Activated CD4-positive, alpha-beta memory T cell treated with anti-CD3 and anti-CD28 coated beads for 36 hours (primary cell): ENCODE results near the gene RHCE. TPM values are rescaled to one million over a fixed set of nuclear protein-coding genes. Genes with fewer than 3 reads are reported as not detected.
"Not testable (repeated sequence)": the region's sequence is repeated elsewhere in the genome, so short reads cannot be mapped to it uniquely, and the experiment has no call there.

Experiments used
- CTCF ChIA-PET: fragments of 350-600 bp; sonication (Branson Sonifier 250); formaldehyde crosslinking; loops from one replicate; lab custom pipeline; 2021; ENCODE audit warnings: antibody characterized with exemption, inconsistent platforms; lab: Charles Lee
- POLR2A ChIA-PET: fragments of 350-600 bp; sonication (Branson Sonifier 250); formaldehyde crosslinking; loops from one replicate; lab custom pipeline; 2021; ENCODE audit warnings: antibody characterized with exemption; lab: Charles Lee
- DNase-seq: peaks from one replicate; pipeline ENCODE4 v3.0.0-alpha.2; 2020
- H3K27ac Mint-ChIP-seq: one replicate; pipeline ENCODE4 v1.8.0; 2021; ENCODE audit warnings: mixed read lengths
- H3K27me3 Mint-ChIP-seq: one replicate; pipeline ENCODE4 v1.8.0; 2021; ENCODE audit warnings: mixed read lengths
- H3K36me3 Mint-ChIP-seq: one replicate; pipeline ENCODE4 v1.8.0; 2021; ENCODE audit warnings: mixed read lengths
- H3K4me1 Mint-ChIP-seq: one replicate; pipeline ENCODE4 v1.8.0; 2021; ENCODE audit warnings: low read depth, mixed read lengths
- H3K4me3 Mint-ChIP-seq: one replicate; pipeline ENCODE4 v1.8.0; 2021; ENCODE audit warnings: mild to moderate bottlenecking, mixed read lengths
- H3K9me3 Mint-ChIP-seq: one replicate; pipeline ENCODE4 v1.8.0; 2021; ENCODE audit warnings: mixed read lengths
- intact Hi-C: fragments of 100-400 bp; cut with micrococcal nuclease; formaldehyde crosslinking; loops from one replicate; pipeline ENCODE4 v1.15.1; 2023
- total RNA-seq, 2 experiments: library from RNA; stranded (reverse); gene quantifications; one replicate each; pipeline ENCODE4 v1.2.3, GENCODE V29; 2021

The RHCE gene
- total RNA-seq, 2 experiments from 2014 or later, result 0.44 to 0.45 TPM

DNA sequence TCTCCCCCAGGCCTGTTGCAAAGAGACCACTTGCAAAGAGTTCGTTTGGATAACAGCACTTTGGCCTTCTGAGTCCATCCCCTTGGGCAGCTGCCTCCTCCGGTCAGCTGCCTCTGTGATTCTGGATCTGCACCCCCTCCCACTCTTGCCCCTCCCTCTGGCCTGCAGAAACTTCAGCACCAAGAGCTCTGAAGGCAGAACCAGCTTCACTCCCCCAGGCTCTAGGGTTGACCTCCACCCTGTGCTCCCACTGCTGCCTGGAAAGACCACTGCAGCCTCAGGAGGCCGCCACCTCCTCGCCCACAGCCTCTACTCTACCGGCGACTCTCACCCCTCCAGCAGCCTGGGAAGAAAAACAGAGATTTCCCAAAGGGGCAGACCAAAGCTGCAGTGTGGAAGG is 6.5 kb downstream of the RHCE start:
- H3K27me3 Mint-ChIP-seq, H3K9me3 Mint-ChIP-seq, H3K36me3 Mint-ChIP-seq, H3K4me3 Mint-ChIP-seq, CTCF ChIA-PET, DNase-seq, POLR2A ChIA-PET, H3K4me1 Mint-ChIP-seq, H3K27ac Mint-ChIP-seq: not testable (repeated sequence)
- intact Hi-C loops, result loop anchor here (5.0 kb wide), 1 partner anchor 127 kb away; no protein-coding TSS in a partner anchor

GRCh38 chr1:25412872-25413623 is 7.6 kb downstream of the RHCE start:
- DNase-seq, H3K4me3 Mint-ChIP-seq, H3K9me3 Mint-ChIP-seq, H3K27ac Mint-ChIP-seq, POLR2A ChIA-PET, H3K27me3 Mint-ChIP-seq, H3K36me3 Mint-ChIP-seq, H3K4me1 Mint-ChIP-seq, CTCF ChIA-PET: not testable (repeated sequence)
- intact Hi-C loops, result loop anchor here (5.0 kb wide), 1 partner anchor 126 kb away; no protein-coding TSS in a partner anchor

GRCh38 chr1:25409641-25410427 is 10.8 kb downstream of the RHCE start:
- H3K27me3 Mint-ChIP-seq, H3K27ac Mint-ChIP-seq, DNase-seq, H3K36me3 Mint-ChIP-seq, POLR2A ChIA-PET, H3K4me3 Mint-ChIP-seq, H3K4me1 Mint-ChIP-seq, H3K9me3 Mint-ChIP-seq: not testable (repeated sequence)
- intact Hi-C loops, result loop anchor here (5.0 to 10.0 kb wide), 2 partner anchors 115 to 123 kb away; no protein-coding TSS in a partner anchor
- CTCF ChIA-PET, result interaction anchor here (0.7 kb wide), 1 partner anchor 1239 kb away, joined by 3 read pairs; no protein-coding TSS in a partner anchor

- H3K27ac Mint-ChIP-seq, CTCF ChIA-PET, POLR2A ChIA-PET, H3K4me1 Mint-ChIP-seq, H3K9me3 Mint-ChIP-seq, H3K36me3 Mint-ChIP-seq, DNase-seq, H3K4me3 Mint-ChIP-seq, H3K27me3 Mint-ChIP-seq: not testable (repeated sequence)
- intact Hi-C loops, result loop anchor here (10.0 kb wide), 1 partner anchor 119 kb away; no protein-coding TSS in a partner anchor
These were observed 14.8 kb downstream of the RHCE start for GRCh38 chr1:25405731-25406305.

GRCh38 chr1:25402947-25403803 is 17.4 kb downstream of the RHCE start:
- H3K27ac Mint-ChIP-seq, H3K9me3 Mint-ChIP-seq, POLR2A ChIA-PET, H3K4me1 Mint-ChIP-seq, H3K36me3 Mint-ChIP-seq, H3K27me3 Mint-ChIP-seq, H3K4me3 Mint-ChIP-seq: not testable (repeated sequence)
- DNase-seq, result peak; percentile 16
- CTCF ChIA-PET, result interaction anchor here (0.6 to 0.7 kb wide), 5 partner anchors 89 to 751 kb away, joined by 3 to 7 read pairs (median 4); partner anchors contain the start of gene SELENON
- intact Hi-C loops, result loop anchor here (10.0 kb wide), 1 partner anchor 122 kb away; no protein-coding TSS in a partner anchor

- H3K27ac Mint-ChIP-seq, POLR2A ChIA-PET, H3K36me3 Mint-ChIP-seq, H3K4me3 Mint-ChIP-seq, H3K9me3 Mint-ChIP-seq, CTCF ChIA-PET, H3K27me3 Mint-ChIP-seq, H3K4me1 Mint-ChIP-seq, DNase-seq, intact Hi-C loops: not testable (repeated sequence)
These were observed 22.5 kb downstream of the RHCE start for GRCh38 chr1:25398079-25398478.

GRCh38 chr1:25397549-25397948 is 23.1 kb downstream of the RHCE start:
- POLR2A ChIA-PET, intact Hi-C loops, H3K27ac Mint-ChIP-seq, H3K4me1 Mint-ChIP-seq, H3K9me3 Mint-ChIP-seq, CTCF ChIA-PET, H3K27me3 Mint-ChIP-seq, H3K36me3 Mint-ChIP-seq, DNase-seq, H3K4me3 Mint-ChIP-seq: not testable (repeated sequence)

GRCh38 chr1:25392841-25393240 is 27.8 kb downstream of the RHCE start:
- Mint-ChIP-seq H3K36me3 (no peaks in the 10 kb centered on the region), H3K4me3 (no peak overlapping the region)
- POLR2A ChIA-PET, result no interaction called here

DNA sequence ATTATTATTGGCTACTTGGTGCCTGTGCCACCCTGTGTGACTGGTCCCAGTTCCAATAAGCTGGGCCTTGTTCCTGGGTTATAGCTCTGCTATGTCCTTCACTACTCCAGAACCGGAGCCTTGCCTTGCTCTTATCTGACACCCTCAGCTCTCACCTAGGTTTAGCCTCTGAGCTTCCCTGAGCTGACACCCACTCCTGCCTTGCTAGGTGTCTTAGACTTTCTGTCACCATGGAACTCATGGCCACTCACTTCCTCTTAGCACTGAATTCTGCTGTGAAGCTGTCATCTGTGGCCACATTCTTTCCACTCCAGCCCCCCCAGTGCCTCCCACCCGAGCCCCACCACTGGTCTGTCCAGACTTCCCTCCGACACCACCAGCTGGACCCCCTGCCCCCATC is 30.9 kb downstream of the RHCE start:
- intact Hi-C loops, H3K9me3 Mint-ChIP-seq, DNase-seq, H3K4me3 Mint-ChIP-seq, H3K27ac Mint-ChIP-seq, CTCF ChIA-PET, POLR2A ChIA-PET, H3K36me3 Mint-ChIP-seq, H3K4me1 Mint-ChIP-seq, H3K27me3 Mint-ChIP-seq: not testable (repeated sequence)

More at GRCh38 chr1:25392841-25393240, 27.8 kb downstream of the RHCE start:
- intact Hi-C loops, result no loop called here
- no peaks in the 10 kb centered on the region for H3K9me3 Mint-ChIP-seq
- H3K27me3 Mint-ChIP-seq, result peaks cover 2% of the 10 kb centered on the region
- no peak for DNase-seq
- H3K4me1 Mint-ChIP-seq, result no peaks in the 10 kb centered on the region
- CTCF ChIA-PET, result no interaction called here
- H3K27ac Mint-ChIP-seq, result no peak overlapping the region

- H3K27ac Mint-ChIP-seq, H3K9me3 Mint-ChIP-seq, intact Hi-C loops, DNase-seq, POLR2A ChIA-PET, H3K36me3 Mint-ChIP-seq, H3K27me3 Mint-ChIP-seq, CTCF ChIA-PET, H3K4me1 Mint-ChIP-seq, H3K4me3 Mint-ChIP-seq: not testable (repeated sequence)
These were observed 31.9 kb downstream of the RHCE start for GRCh38 chr1:25388691-25389090.

DNA sequence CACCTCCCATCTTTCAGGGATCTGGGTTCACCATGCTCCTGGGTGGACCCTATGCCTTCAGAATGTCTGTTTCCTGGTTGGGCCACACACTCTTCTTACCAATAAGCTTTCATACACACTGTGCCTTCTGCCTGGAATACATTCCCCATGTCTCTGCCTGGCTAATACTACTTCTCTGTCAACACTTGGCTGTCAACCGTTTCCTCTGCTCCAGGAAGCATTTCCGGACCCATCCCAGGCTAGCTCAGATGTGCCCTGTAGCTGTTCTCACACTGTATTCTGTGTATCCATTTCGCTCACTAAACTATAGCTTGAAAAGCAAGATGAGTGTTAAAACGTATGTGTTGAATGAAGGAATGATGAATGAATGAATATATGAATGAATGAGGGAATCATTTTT is 33.5 kb downstream of the RHCE start:
- H3K36me3 Mint-ChIP-seq, DNase-seq, H3K4me3 Mint-ChIP-seq, H3K9me3 Mint-ChIP-seq, H3K4me1 Mint-ChIP-seq, intact Hi-C loops, POLR2A ChIA-PET, CTCF ChIA-PET, H3K27ac Mint-ChIP-seq, H3K27me3 Mint-ChIP-seq: not testable (repeated sequence)
